Peyer's patch (tissue), 4 donors: ENCODE results near the gene ZNF343.

Source experiments
- POLR2A ChIP-seq, 2 donors: fragments of 450-650 bp; IDR thresholded peaks; one replicate each; pipeline ENCODE4 v1.5.1; 2017; ENCODE audit warnings: antibody characterized with exemption in 2 of 2, mild to moderate bottlenecking in 2 of 2, moderate library complexity in 2 of 2
- TF ChIP-seq, protein P1 (sequence below), 6 experiments: fragments of 450-650 bp in 4 of 6; fragments of 200-600 bp in 2 of 6; sonication (generic) in 1 of 6; IDR thresholded peaks; one replicate each; pipeline ENCODE4 v1.5.1; 2017 to 2019; ENCODE audit warnings: antibody characterized with exemption in 6 of 6, mild to moderate bottlenecking in 3 of 6, moderate library complexity in 1 of 6

DNA sequence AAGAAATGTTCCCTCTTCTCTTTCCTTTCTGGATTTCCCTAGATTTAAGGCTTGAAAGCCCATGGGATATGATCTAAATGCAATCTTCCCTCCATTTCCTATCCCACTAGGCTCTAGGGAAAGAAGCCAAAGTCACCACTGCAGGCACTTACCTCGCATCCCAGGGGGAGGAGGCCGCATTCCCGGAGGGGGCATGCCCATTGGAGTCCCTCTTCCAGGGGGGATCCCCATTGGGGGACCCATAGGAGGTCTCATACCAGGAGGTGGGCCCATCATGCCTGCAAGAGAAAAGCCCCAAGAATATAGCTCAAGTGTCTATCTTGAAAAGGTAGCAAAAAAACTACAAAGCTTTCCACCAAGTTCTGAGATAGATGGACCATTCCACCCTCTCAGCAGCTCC lies 46.2 kb downstream of the ZNF343 start:
- TF ChIP-seq, protein P1, sequence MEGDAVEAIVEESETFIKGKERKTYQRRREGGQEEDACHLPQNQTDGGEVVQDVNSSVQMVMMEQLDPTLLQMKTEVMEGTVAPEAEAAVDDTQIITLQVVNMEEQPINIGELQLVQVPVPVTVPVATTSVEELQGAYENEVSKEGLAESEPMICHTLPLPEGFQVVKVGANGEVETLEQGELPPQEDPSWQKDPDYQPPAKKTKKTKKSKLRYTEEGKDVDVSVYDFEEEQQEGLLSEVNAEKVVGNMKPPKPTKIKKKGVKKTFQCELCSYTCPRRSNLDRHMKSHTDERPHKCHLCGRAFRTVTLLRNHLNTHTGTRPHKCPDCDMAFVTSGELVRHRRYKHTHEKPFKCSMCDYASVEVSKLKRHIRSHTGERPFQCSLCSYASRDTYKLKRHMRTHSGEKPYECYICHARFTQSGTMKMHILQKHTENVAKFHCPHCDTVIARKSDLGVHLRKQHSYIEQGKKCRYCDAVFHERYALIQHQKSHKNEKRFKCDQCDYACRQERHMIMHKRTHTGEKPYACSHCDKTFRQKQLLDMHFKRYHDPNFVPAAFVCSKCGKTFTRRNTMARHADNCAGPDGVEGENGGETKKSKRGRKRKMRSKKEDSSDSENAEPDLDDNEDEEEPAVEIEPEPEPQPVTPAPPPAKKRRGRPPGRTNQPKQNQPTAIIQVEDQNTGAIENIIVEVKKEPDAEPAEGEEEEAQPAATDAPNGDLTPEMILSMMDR (IDR thresholded peaks at IDR 0.05): no peak
- TF ChIP-seq POLR2A (IDR thresholded peaks at IDR 0.05): no peak
